HG02981 (cell line): ENCODE results near the gene SLAMF1.
A peak's percentile ranks its signal among the peaks of the same experiment; 100 is the strongest.
"Not testable (repeated sequence)": the region's sequence is repeated elsewhere in the genome, so short reads cannot be mapped to it uniquely, and the experiment has no call there.

Experiments
- ATAC-seq: cut with Tn5 transposase; IDR thresholded peaks from one replicate; pipeline ENCODE4 v1.9.1; 2021; ENCODE audit warnings: mild to moderate bottlenecking, moderate library complexity; ENCODE audit not compliant: unreplicated experiment

The SLAMF1 gene

DNA sequence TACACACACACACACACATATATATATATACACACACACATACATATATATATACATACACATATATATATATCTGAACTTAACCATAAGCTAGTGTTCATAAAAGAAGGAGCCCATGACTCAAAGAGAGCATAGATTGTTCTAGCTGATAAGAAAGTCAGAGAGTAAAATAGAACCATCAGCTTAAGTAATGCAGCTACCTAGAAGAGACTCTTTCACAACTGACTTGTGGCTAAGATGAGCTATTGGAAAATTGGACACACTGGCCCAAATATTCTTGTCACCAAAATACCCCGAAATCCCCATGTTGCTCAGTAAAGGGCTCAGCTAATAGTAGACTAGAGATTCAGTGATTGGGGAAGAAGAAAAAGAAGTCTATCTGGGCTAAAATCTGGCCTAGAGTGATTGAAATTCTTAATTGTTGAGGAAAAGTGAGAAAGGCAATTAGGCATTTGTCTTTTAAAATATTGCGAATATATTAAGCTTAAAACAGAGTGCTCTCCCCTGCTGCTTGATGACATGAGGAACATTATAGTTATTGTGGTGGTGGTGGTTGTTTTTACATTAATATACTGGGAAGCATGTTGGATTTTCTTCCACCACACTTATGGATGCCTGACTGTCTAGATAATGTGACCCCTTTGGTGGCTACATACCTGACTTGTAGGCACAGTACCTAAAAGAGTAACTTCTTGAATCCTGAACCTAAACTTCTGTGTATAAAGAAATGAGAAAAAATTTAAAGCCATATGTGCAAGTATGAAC, 6.3 kb downstream of the SLAMF1 start:
- no peak for ATAC-seq

- ATAC-seq: no peak
These were observed 7.2 kb downstream of the SLAMF1 start for GRCh38 chr1:160639652-160640051.

DNA sequence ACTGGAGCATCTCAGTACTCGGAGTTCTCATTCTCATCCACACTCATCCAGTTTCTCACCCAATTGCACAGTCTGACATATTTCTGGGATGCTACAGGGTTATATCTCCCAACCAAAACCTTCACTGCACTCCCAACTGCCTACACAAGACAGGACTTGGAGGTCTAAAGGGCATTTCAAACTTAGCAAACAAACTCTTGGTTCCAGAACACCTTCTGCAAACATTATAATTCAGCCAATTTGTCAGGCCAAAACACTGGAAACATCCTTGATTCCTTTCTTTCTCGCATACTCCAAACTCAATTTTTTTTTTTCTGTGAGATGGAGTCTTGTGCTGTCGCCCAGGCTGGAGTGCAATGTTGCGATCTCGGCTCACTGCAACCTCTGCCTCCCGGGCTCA, 7.9 kb downstream of the SLAMF1 start:
- no peak for ATAC-seq

- no peak for ATAC-seq
These were observed 8.3 kb downstream of the SLAMF1 start for GRCh38 chr1:160638540-160638857.

- ATAC-seq: no peak
These were observed 8.9 kb downstream of the SLAMF1 start for GRCh38 chr1:160637821-160638539.

- no peak for ATAC-seq
These were observed 9.8 kb downstream of the SLAMF1 start for GRCh38 chr1:160637065-160637464.

- no peak for ATAC-seq
These were observed 10.3 kb downstream of the SLAMF1 start for GRCh38 chr1:160636547-160636946.

DNA sequence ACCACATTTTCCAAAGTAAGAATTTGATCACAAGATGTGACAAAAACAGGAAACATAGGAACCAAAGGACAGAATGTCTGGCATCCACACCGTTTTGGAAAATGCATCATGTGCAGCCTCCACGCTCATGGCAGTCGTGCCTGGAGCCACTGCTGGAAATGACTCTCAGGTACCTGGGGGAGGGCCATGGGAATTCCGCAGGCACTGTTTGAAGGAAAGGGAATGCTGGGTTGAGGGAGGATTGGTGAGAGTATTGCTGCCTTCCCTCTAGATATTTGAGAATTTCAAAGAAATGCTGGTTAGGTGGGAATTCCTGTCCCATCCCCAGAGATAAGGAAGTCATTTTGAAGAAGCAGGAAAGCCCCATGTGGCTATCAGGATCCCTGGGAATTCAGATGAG, 10.8 kb downstream of the SLAMF1 start:
- no peak for ATAC-seq

- ATAC-seq: no peak
These were observed 12.0 kb downstream of the SLAMF1 start for GRCh38 chr1:160634543-160635491.

GRCh38 chr1:160633330-160633903, 13.4 kb downstream of the SLAMF1 start:
- no peak for ATAC-seq

- ATAC-seq: no peak
These were observed 14.7 kb downstream of the SLAMF1 start for GRCh38 chr1:160631983-160632625.

GRCh38 chr1:160630523-160631451, 16.1 kb downstream of the SLAMF1 start:
- no peak for ATAC-seq

DNA sequence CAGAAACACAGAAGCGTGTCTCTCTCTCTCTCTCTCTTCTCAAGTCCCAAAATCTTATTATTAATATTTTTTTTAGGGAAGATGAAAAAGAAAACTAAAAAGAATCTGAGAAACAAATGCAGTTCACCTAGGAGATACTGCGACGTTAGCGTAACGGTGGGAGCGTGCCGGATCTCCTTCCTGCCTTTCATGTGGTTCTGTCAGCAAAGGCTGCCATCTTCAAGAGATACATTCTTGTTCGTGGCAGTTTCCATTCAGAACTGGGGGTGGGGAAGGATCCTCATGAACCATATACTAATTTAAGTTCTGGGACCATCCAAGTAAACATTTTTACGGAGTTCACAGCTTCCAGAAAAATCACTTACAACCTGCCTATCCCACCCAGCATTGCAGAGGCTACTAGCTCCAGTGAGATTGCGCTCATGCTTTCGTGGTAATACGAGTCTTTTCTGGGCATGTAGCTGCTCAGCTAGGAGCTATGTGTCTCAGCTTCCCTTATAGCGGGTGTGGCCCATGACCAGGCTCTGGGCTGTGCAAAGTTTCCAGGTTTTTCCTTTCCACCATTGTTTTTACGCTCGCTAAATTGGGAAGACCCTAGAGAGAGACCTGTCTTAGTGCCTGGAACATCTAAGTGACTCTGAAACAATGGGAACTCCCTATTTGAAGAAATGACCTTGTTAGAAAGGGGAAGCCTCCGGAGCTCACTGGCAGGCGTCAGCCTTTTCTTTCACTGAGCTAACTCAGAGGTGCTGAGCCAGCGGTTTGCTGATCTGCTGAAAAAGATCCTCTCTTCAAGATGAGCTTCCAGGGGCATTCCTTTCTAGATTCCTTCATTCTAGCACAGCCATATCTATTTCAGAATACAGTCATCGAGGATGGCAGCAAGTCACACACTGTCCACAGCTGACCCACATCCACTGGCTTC, 17.3 kb downstream of the SLAMF1 start:
- ATAC-seq: no peak

DNA sequence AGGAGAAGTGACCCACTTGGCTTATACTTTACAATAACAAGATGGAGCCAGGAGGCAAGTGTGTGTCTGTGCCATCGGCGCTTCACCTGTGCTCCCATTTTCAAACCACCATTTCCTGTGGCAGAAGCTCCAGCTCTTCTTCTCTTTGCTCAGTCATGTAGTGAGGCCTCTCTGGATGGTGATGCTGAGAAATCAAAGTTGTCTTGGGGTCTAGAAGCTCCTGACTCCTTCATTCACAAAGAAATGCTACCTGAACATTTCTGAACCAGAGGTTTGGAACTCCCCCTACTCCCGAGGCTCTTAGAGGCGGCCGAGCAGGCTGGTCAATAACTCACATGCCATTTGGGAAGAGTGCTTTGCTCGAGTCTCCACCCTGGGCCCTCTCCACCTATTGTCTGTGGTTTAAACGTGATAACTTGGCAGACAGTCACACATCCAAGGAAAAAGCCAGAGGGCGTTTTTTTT, 18.0 kb downstream of the SLAMF1 start:
- no peak for ATAC-seq

DNA sequence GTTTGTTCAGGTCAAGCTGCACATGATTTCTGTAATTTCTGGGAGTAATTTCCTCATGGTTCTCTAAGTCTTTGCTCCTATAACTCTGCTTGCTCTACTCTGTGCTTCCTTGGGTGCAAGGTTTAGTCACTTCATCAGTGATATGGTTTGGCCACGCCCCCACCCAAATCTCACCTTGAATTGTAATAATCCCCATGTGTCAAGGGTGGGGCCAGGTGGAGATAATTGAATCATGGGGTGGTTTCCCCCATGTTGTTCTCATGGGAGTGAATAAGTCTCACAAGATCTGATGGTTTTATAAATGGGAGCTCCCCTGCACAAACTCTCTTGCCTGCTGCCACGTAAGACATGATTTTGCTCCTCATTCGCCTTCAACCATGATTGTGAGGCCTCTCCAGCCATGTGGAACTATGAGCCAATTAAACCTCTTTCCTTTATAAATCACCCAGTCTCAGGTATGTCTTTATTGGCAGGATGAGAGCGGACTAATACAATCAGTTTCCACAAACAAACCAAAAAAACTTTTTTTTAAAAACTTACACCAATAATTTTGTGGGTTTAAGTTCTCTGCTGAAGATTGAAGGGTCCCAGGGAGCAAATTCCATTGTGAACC, 19.1 kb downstream of the SLAMF1 start:
- not testable (repeated sequence) for ATAC-seq

DNA sequence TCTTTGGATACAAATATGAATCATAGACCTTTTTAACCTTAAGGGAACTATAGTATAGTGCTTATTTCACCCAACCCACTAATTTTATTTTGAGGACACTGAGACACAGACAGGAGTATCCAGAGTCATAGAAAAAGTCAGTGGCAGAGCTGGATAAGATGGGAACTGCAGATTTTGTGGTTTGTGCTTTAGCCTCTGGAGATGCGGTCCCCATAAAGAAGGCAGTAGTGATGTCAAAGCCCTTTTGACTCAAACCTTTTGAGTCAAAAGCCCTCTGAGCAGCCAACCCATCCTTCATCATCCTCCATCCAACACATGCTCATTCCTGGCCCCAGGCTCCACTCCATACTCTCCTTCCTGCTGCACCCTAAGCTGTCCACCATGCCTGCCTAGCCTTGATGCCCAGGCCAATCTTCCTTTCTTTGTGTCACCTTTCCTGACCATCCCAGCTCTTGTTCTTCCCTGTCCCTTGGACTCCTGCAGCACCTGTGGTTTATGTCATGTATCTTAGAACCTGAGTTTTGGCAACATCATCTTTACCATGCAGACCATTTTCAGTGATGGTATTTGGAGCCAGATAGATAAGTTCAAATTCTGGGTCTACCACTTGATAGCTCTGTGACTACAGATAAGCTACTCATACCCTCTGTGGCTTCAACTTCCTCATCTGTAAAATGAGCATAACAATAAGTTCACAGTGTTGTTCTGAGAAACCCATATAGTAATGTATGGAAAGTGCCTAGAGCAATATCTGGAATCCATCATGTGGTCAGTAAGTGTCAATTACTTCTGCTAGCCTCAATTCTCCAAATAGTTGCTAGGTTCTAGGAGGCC, 20.1 kb downstream of the SLAMF1 start:
- ATAC-seq: peak; percentile 32
